ENCODE results near the gene TBC1D8. TPM values are rescaled to one million over a fixed set of nuclear protein-coding genes. Genes with fewer than 3 reads are reported as not detected.

TBC1D8 gene
- polyA plus RNA-seq, 3 donors, result 16.1 to 78.0 (median 22.4) TPM

DNA sequence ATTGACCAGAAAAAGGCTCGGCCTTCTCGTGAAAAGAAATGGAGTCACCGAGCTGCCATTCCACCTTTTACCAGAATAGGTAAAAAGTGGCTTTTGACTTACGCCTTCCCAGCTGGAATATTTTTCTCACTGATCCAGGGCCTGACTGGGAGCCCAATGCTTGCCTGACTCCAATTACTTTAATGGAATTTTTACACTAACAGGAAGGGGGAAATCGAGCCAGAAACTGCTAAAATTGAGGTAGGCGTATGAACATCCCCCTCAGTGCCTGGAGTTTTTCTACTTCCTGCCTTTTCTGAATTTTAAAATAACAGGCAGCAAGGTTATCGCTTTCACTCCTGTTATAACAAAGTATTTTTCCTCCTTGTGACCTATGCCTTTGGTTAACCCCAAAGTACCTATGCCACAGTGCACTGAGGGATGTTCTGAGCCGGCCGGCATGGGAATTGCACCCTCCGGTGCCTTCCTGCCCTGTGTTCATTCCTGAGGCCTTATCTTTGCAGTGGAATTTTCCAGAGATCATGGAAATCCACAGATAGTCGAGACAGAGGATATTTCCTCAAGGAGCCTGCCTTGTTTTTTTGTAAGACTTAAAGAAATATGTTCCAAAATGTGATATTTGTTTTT, 167.4 kb downstream of the TBC1D8 start:
- Mint-ChIP-seq H3K4me3 (no peak overlapping the region), H3K27ac (no peak overlapping the region), H3K4me1 (no peaks in the 10 kb centered on the region), H3K27me3 (ENCODE audit: low read depth in 3 of 3) (peaks cover 3 to 7% (median 3%) of the 10 kb centered on the region in 3 donors), H3K36me3 (no peaks in the 10 kb centered on the region), H3K9me3 (peaks cover 0 to 3% (median 0%) of the 10 kb centered on the region in 7 donors)
- no peak overlapping the region for H2AFZ ChIP-seq (ENCODE audit: insufficient read depth, low read depth, low read length, poor library complexity, severe bottlenecking)
- H3K4me1 ChIP-seq (ENCODE audit: control insufficient read depth in 1 of 2, insufficient read depth in 2 of 2, low read length in 2 of 2), result no peaks in the 10 kb centered on the region
- intact Hi-C loops (cut with micrococcal nuclease), result loop anchor here (5.0 to 10.0 kb wide), 4 partner anchors 251 to 1429 kb away; no protein-coding TSS in a partner anchor
- 88% methylated on average over 6 of the region's 11 CpGs for WGBS (ENCODE audit: insufficient coverage)
- H3K9me3 ChIP-seq (replicated peaks in 1 of 2; ENCODE audit: control insufficient read depth in 1 of 2, insufficient read depth in 1 of 2, low read length in 2 of 2), result no peaks in the 10 kb centered on the region
- peaks cover 0 to 1% of the 10 kb centered on the region in 2 donors for H3K27me3 ChIP-seq (ENCODE audit: control insufficient read depth in 2 of 2, insufficient read depth in 2 of 2, low read length in 2 of 2)
- no peaks in the 10 kb centered on the region for H4K20me1 ChIP-seq (ENCODE audit: insufficient read depth, low read length)
- H3K9ac ChIP-seq (ENCODE audit: insufficient read depth, low read length, poor library complexity, severe bottlenecking), result no peak overlapping the region
- H3K27ac ChIP-seq (ENCODE audit: low read depth in 1 of 2, low read length in 2 of 2), result no peak overlapping the region
- H3K4me3 ChIP-seq (replicated peaks in 1 of 3; ENCODE audit: low read depth in 2 of 3, low read length in 3 of 3), result no peak overlapping the region
- TF ChIP-seq, protein P1, sequence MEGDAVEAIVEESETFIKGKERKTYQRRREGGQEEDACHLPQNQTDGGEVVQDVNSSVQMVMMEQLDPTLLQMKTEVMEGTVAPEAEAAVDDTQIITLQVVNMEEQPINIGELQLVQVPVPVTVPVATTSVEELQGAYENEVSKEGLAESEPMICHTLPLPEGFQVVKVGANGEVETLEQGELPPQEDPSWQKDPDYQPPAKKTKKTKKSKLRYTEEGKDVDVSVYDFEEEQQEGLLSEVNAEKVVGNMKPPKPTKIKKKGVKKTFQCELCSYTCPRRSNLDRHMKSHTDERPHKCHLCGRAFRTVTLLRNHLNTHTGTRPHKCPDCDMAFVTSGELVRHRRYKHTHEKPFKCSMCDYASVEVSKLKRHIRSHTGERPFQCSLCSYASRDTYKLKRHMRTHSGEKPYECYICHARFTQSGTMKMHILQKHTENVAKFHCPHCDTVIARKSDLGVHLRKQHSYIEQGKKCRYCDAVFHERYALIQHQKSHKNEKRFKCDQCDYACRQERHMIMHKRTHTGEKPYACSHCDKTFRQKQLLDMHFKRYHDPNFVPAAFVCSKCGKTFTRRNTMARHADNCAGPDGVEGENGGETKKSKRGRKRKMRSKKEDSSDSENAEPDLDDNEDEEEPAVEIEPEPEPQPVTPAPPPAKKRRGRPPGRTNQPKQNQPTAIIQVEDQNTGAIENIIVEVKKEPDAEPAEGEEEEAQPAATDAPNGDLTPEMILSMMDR (IDR thresholded peaks at IDR 0.05), result no peak
- DNase-seq, result no peak
- no peak overlapping the region for H3K4me2 ChIP-seq (replicated peaks; ENCODE audit: extremely low read depth, low read length, poor library complexity, severe bottlenecking)
- H3K79me2 ChIP-seq (ENCODE audit: insufficient read depth, low read length), result no peaks in the 10 kb centered on the region
- H3K36me3 ChIP-seq (replicated peaks in 1 of 2; ENCODE audit: control insufficient read depth in 1 of 2, insufficient read depth in 2 of 2, low read length in 2 of 2), result no peaks in the 10 kb centered on the region

DNA sequence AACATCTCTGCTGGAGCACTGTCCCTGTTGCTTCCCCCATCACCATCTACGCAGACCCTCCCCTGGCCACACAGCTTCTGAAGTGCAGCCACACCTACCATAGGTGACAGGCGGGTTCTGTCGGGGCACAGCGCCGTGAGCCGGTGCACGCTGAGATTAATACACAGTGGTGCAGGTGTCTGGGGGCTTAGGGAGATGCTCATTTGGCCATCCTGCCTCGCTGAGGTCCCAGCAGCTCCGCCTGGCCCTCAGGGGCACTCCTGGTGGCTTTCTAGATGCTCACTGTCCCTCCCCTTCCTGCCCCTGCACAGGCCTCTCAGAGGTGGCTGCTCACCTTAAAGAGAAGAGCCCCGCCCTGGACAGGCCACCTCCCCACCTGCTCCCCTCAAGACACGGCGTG, 168.0 kb downstream of the TBC1D8 start:
- WGBS (ENCODE audit: insufficient coverage), result 94% methylated on average over 9 of the region's 12 CpGs
- H2AFZ ChIP-seq (ENCODE audit: insufficient read depth, low read depth, low read length, poor library complexity, severe bottlenecking), result no peak overlapping the region
- no peaks in the 10 kb centered on the region for H4K20me1 ChIP-seq (ENCODE audit: insufficient read depth, low read length)
- H3K4me3 ChIP-seq (replicated peaks in 1 of 3; ENCODE audit: low read depth in 2 of 3, low read length in 3 of 3), result no peak overlapping the region
- H3K9me3 ChIP-seq (replicated peaks in 1 of 2; ENCODE audit: control insufficient read depth in 1 of 2, insufficient read depth in 1 of 2, low read length in 2 of 2), result no peaks in the 10 kb centered on the region
- TF ChIP-seq, protein P1 (IDR thresholded peaks at IDR 0.05), result no peak
- H3K4me1 Mint-ChIP-seq, result no peaks in the 10 kb centered on the region
- no peak for DNase-seq
- intact Hi-C loops (cut with micrococcal nuclease), result loop anchor here (5.0 to 10.0 kb wide), 4 partner anchors 251 to 1428 kb away; no protein-coding TSS in a partner anchor
- peaks cover 3 to 9% (median 8%) of the 10 kb centered on the region in 3 donors for H3K27me3 Mint-ChIP-seq (ENCODE audit: low read depth in 3 of 3)
- peaks cover 0 to 2% of the 10 kb centered on the region in 2 donors for H3K27me3 ChIP-seq (ENCODE audit: control insufficient read depth in 2 of 2, insufficient read depth in 2 of 2, low read length in 2 of 2)
- no peaks in the 10 kb centered on the region for H3K4me1 ChIP-seq (ENCODE audit: control insufficient read depth in 1 of 2, insufficient read depth in 2 of 2, low read length in 2 of 2)
- H3K36me3 ChIP-seq (replicated peaks in 1 of 2; ENCODE audit: control insufficient read depth in 1 of 2, insufficient read depth in 2 of 2, low read length in 2 of 2), result no peaks in the 10 kb centered on the region
- no peaks in the 10 kb centered on the region for H3K79me2 ChIP-seq (ENCODE audit: insufficient read depth, low read length)
- H3K9me3 Mint-ChIP-seq, result peaks cover 0 to 3% (median 0%) of the 10 kb centered on the region in 7 donors
- no peak overlapping the region for H3K27ac Mint-ChIP-seq
- no peak overlapping the region for H3K27ac ChIP-seq (ENCODE audit: low read depth in 1 of 2, low read length in 2 of 2)
- no peaks in the 10 kb centered on the region for H3K36me3 Mint-ChIP-seq
- H3K9ac ChIP-seq (ENCODE audit: insufficient read depth, low read length, poor library complexity, severe bottlenecking), result no peak overlapping the region
- H3K4me3 Mint-ChIP-seq, result no peak overlapping the region
- no peak overlapping the region for H3K4me2 ChIP-seq (replicated peaks; ENCODE audit: extremely low read depth, low read length, poor library complexity, severe bottlenecking)

All from CD14-positive monocyte (primary cell).